Muscle of leg (tissue), 11 donors: ENCODE results near the gene CRYGD. TPM values are rescaled to one million over a fixed set of nuclear protein-coding genes. Genes with fewer than 3 reads are reported as not detected.
"Not testable (repeated sequence)": the region's sequence is repeated elsewhere in the genome, so short reads cannot be mapped to it uniquely, and the experiment has no call there.

Experiments used
- DNase-seq: peaks from one replicate; pipeline ENCODE4 v3.0.0; 2013
- H3K27ac ChIP-seq: one replicate; pipeline ENCODE4 v1.5.1; 2013; ENCODE audit warnings: mild to moderate bottlenecking, low read length, control low read depth
- H3K27me3 ChIP-seq: one replicate; pipeline ENCODE4 v1.6.1; 2013; ENCODE audit warnings: low read length; ENCODE audit not compliant: control insufficient read depth, insufficient read depth
- H3K36me3 ChIP-seq: one replicate; pipeline ENCODE4 v1.6.1; 2013; ENCODE audit warnings: low read length; ENCODE audit not compliant: control insufficient read depth, insufficient read depth
- H3K4me1 ChIP-seq: one replicate; pipeline ENCODE4 v1.6.1; 2013; ENCODE audit warnings: low read length; ENCODE audit not compliant: control insufficient read depth, insufficient read depth
- H3K4me3 ChIP-seq: one replicate; pipeline ENCODE4 v1.5.1; 2013; ENCODE audit warnings: low read length, control low read depth
- H3K9me3 ChIP-seq: replicated peaks from 2 replicates; pipeline ENCODE4 v1.6.1; 2013; ENCODE audit warnings: low read depth, low read length; ENCODE audit not compliant: control insufficient read depth
- WGBS: methylation state at CpG from one replicate; pipeline ENCODE4 v1.1.5; 2013; ENCODE audit warnings: missing lambda C conversion rate; ENCODE audit not compliant: insufficient coverage; 5-methylcytosine and 5-hydroxymethylcytosine counted together
- polyA plus RNA-seq, 8 donors: library from polyadenylated mRNA; unstranded; fragments of 120-200 nt; gene quantifications; one replicate each; pipeline versions ENCODE4 v1.2.1 to v1.2.3, GENCODE V29; 2013; ENCODE audit warnings: inconsistent platforms in 1 of 8, low replicate concordance in 1 of 8; ENCODE audit not compliant: insufficient read length in 8 of 8, insufficient read depth in 1 of 8
- total RNA-seq: library from RNA; stranded (reverse); fragments of 120-200 nt; gene quantifications from one replicate; pipeline ENCODE4 v1.2.4, GENCODE V29; 2013

CRYGD gene
- total and polyA plus RNA-seq, 9 donors, result not detected

GRCh38 chr2:208147008-208147407 lies 22.7 kb upstream of the CRYGD start:
- no peak overlapping the region for H3K4me3 ChIP-seq
- H3K27me3 ChIP-seq, result peaks cover 4% of the 10 kb centered on the region
- DNase-seq, result no peak
- no peaks in the 10 kb centered on the region for H3K36me3 ChIP-seq
- H3K4me1 ChIP-seq, result peaks cover 6% of the 10 kb centered on the region
- H3K9me3 ChIP-seq, result no peaks in the 10 kb centered on the region
- no peak overlapping the region for H3K27ac ChIP-seq

GRCh38 chr2:208146006-208146405 lies 21.7 kb upstream of the CRYGD start, which contains the start of gene CRYGB:
Gene CRYGB (minus strand): TSS chr2:208146158. CDS start chr2:208146120, 38 bp downstream.
- Histone ChIP-seq H3K27me3 (peaks cover 4% of the 10 kb centered on the region), H3K36me3 (no peaks in the 10 kb centered on the region), H3K4me1 (peaks cover 6% of the 10 kb centered on the region), H3K4me3 (no peak within 1 kb of the TSS), H3K9me3 (no peaks in the 10 kb centered on the region), H3K27ac (no peak within 1 kb of the TSS)
- 50% methylated on average over 2 of the region's 6 CpGs for WGBS
- no peak for DNase-seq

- WGBS, result 80% methylated on average over 2 of the region's 14 CpGs
- H3K9me3 ChIP-seq, result no peaks in the 10 kb centered on the region
- H3K27ac ChIP-seq, result no peak overlapping the region
- peaks cover 4% of the 10 kb centered on the region for H3K27me3 ChIP-seq
- DNase-seq, result no peak
- peaks cover 6% of the 10 kb centered on the region for H3K4me1 ChIP-seq
- H3K4me3 ChIP-seq, result no peak overlapping the region
- H3K36me3 ChIP-seq, result no peaks in the 10 kb centered on the region
Measured at GRCh38 chr2:208142925-208143799, 18.8 kb upstream of the CRYGD start.

DNA sequence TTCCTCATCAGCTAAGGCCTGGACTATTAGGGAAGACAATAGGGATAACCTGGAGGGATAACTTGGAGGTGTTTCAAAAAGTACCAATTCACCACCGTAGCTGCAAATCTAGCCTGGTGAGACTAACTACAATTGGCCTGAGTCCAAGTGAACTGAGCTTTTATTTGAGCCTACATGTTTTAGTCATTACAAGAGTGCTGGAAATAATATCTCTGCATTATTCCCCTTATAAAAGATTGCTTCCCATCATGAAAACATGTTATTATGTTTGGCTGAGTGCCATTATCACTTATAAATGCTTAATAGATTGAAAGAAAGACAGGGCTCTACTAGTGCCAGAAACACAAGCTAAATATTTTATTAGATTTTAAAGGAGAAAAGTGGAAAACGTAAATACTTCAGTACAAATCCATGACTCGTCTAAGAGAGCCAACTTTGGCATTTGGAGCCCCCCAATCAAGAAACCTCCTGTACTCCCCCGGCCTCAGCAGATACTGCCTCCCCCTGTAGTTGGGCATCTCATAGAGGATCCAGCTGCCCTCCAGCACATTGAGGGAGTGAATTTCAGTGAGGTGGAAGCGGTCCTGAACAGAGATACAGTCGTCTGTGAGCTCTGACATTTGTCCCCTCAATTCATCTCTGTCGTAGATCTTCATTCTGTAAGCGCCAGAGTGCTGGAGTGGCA lies 18.1 kb upstream of the CRYGD start:
- Histone ChIP-seq H3K9me3 (no peaks in the 10 kb centered on the region), H3K27me3 (peaks cover 3% of the 10 kb centered on the region), H3K36me3 (no peaks in the 10 kb centered on the region), H3K27ac (no peak overlapping the region), H3K4me3 (no peak overlapping the region), H3K4me1 (peaks cover 6% of the 10 kb centered on the region)
- no CpG with 5 or more reads among the region's 8 CpGs for WGBS
- peak; percentile 64 for DNase-seq

DNA sequence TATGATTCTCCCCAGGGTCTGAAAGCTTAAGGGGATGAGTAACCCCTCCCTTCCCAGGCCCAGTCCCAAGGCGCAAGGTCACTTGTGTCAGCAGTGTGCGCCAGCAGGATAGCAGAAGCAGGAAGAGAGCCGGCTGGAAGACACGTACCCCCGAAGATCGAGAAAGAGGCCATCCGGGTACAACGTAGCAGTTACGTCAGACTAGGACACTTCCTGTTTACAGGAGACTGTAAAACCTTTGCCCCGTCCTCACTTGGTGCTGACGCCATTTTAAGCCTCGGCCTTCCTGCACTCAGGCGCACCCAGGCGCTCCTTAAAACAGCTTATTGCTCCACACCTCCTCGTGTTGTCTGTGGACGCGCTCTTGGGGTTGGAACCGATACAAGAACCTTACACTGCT lies 15.1 kb upstream of the CRYGD start:
- H3K4me3 ChIP-seq, result no peak overlapping the region
- peaks cover 6% of the 10 kb centered on the region for H3K4me1 ChIP-seq
- DNase-seq, result no peak
- H3K36me3 ChIP-seq, result no peaks in the 10 kb centered on the region
- no peak overlapping the region for H3K27ac ChIP-seq
- H3K9me3 ChIP-seq, result no peaks in the 10 kb centered on the region
- 84% methylated on average over 18 of the region's 18 CpGs for WGBS
- H3K27me3 ChIP-seq, result no peaks in the 10 kb centered on the region

GRCh38 chr2:208138334-208138733 lies 14.0 kb upstream of the CRYGD start:
- H3K36me3 ChIP-seq, H3K4me1 ChIP-seq, DNase-seq, H3K4me3 ChIP-seq, H3K27me3 ChIP-seq, H3K9me3 ChIP-seq, H3K27ac ChIP-seq: not testable (repeated sequence)
- 90% methylated on average over 4 of the region's 7 CpGs for WGBS

GRCh38 chr2:208136716-208137094 lies 12.4 kb upstream of the CRYGD start:
- no peak overlapping the region for H3K27ac ChIP-seq
- no peaks in the 10 kb centered on the region for H3K4me1 ChIP-seq
- DNase-seq, result no peak
- H3K9me3 ChIP-seq, result no peaks in the 10 kb centered on the region
- no peaks in the 10 kb centered on the region for H3K36me3 ChIP-seq
- no peak overlapping the region for H3K4me3 ChIP-seq
- WGBS, result 76% methylated on average over 2 of the region's 2 CpGs
- no peaks in the 10 kb centered on the region for H3K27me3 ChIP-seq

DNA sequence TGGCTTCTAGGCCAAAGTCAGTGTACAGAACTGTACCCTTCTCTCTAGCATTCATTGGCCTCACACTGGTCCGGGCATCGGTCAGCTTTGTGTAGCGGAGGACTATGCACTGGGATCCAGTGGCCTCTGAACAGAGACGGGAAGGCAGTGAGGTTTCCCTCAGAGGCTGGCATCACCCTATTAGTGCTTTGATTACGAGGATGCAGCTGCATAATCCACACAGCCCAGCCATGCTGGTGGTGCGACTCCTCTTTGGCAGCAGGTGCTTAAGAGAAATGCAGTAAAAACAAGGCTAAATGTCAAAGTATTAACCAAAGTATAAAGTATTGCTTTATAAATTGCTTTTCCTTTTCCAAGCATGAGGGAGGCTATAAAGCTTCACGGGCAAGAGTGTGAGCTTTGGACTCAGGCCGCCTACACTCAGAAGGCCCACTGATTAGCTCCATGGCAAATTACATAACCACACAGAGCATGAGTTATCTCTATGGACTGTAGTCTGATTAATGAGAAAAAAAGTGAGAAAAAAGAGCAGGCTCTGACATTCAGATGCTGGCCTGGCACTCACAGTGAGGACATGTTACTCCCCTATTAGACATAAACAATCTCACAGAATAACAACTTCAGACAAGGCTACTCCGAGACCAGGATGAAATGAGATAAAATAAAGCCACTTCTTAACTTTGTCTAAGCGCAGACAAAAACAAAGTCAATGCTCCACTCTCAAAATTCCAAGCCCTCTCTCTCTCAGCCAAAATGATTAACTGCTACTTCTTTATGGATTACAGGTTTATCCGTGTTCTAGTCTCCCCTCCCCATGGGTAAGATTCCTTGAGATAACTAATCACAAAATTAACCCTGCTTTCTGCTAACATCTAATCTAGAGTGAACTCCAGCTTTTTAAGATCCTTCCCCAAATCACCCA lies 11.7 kb upstream of the CRYGD start:
- no peaks in the 10 kb centered on the region for H3K4me1 ChIP-seq
- H3K4me3 ChIP-seq, result no peak overlapping the region

DNA sequence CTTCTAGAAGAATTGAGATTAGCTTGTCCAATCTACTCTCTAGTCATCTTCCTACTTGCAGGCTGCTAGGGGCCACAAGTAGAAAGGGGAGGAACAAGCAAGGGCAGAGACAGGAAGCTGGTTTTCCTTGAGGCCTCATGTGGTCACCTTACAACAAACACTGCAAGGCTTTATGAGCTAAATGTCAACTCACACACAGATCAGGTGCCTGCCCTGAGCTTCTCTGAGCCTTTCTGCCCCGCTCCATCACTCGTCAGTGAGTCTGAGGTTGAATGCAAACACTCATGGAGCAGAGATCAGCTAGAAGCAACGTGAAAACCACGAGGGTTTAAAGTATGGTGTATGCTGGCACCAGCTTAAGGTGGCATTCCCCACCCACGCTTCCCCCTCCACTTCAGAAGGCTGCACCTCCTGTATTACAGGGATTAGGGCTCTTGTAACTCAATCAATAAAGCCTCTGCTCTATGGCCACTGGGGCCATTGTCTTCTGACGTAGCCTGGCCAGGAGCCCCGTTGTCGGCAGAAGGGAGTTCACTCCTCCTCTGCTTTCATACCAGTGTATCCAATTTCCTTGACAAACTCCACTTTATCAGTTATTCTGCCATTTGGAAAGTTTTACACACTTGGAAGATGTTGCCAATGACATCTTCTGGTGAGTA lies 10.7 kb upstream of the CRYGD start:
- no peak for DNase-seq
- WGBS, result 57% methylated on average over 6 of the region's 8 CpGs

More for the DNA sequence above, 11.7 kb upstream of the CRYGD start:
- no peak for DNase-seq
- no peaks in the 10 kb centered on the region for H3K9me3 ChIP-seq
- H3K27me3 ChIP-seq, result no peaks in the 10 kb centered on the region
- H3K36me3 ChIP-seq, result no peaks in the 10 kb centered on the region
- no peak overlapping the region for H3K27ac ChIP-seq
- 80% methylated on average over 6 of the region's 11 CpGs for WGBS

More for the DNA sequence above, 10.7 kb upstream of the CRYGD start:
- Histone ChIP-seq H3K9me3 (no peaks in the 10 kb centered on the region), H3K27me3 (no peaks in the 10 kb centered on the region), H3K27ac (no peak overlapping the region), H3K4me3 (no peak overlapping the region), H3K36me3 (no peaks in the 10 kb centered on the region), H3K4me1 (no peaks in the 10 kb centered on the region)
